HepG2 (cell line): Measurements from ENCODE around the gene SPRYD4. TPM values are rescaled to one million over a fixed set of nuclear protein-coding genes. Genes with fewer than 3 reads are reported as not detected.
A peak's percentile ranks its signal among the peaks of the same experiment; 100 is the strongest.

Experiments used
- CSRNP2 ChIP-seq: sonication (generic); formaldehyde crosslinking; conservative IDR thresholded peaks from 2 replicates; pipeline ENCODE4 v1.8.0; 2022; ENCODE audit warnings: low read depth, missing genetic modification reagents
- EHMT2 ChIP-seq: fragments of 200-600 bp; sonication (generic); IDR thresholded peaks from 2 replicates; pipeline ENCODE4 v1.7.0; 2017; ENCODE audit warnings: antibody characterized with exemption, low read depth, low read length, borderline replicate concordance
- ELF1 ChIP-seq: sonication (generic); formaldehyde crosslinking; IDR thresholded peaks from 2 replicates; pipeline ENCODE4 v1.4.0; 2020; ENCODE audit warnings: missing genetic modification reagents
- HCFC1 ChIP-seq: fragments of 150-350 bp; IDR thresholded peaks from 2 replicates; pipeline ENCODE4 v1.6.1; 2014; ENCODE audit warnings: low read depth, low read length
- MEIS1 ChIP-seq: sonication (generic); formaldehyde crosslinking; IDR thresholded peaks from 2 replicates; pipeline ENCODE4 v1.9.0; 2021; ENCODE audit warnings: mild to moderate bottlenecking, missing genetic modification reagents, moderate library complexity, borderline replicate concordance
- NFYB ChIP-seq: sonication (generic); formaldehyde crosslinking; IDR thresholded peaks from 2 replicates; pipeline ENCODE4 v1.4.0; 2020; ENCODE audit warnings: missing genetic modification reagents
- PLRG1 ChIP-seq: fragments of 450-650 bp; conservative IDR thresholded peaks from 2 replicates; pipeline ENCODE4 v1.6.1; 2016
- POLR2AphosphoS2 ChIP-seq: IDR thresholded peaks from 2 replicates; pipeline ENCODE4 v1.6.1; 2011; ENCODE audit warnings: low read depth, low read length, improper control_type of control experiment
- PRMT3 ChIP-seq: sonication (generic); formaldehyde crosslinking; IDR thresholded peaks from 2 replicates; pipeline ENCODE4 v1.8.1; 2022; ENCODE audit warnings: low read depth, mild to moderate bottlenecking, moderate library complexity, missing genetic modification reagents, borderline replicate concordance
- SMAD9 ChIP-seq: sonication (generic); formaldehyde crosslinking; IDR thresholded peaks from 2 replicates; pipeline ENCODE4 v1.5.1; 2020; ENCODE audit warnings: mild to moderate bottlenecking, missing genetic modification reagents
- SMYD3 ChIP-seq: sonication (generic); formaldehyde crosslinking; IDR thresholded peaks from 2 replicates; pipeline ENCODE4 v1.8.1; 2023; ENCODE audit warnings: mild to moderate bottlenecking, missing genetic modification reagents
- STAT6 ChIP-seq: sonication (generic); formaldehyde crosslinking; IDR thresholded peaks from 2 replicates; pipeline ENCODE4 v1.4.0; 2020; ENCODE audit warnings: missing genetic modification reagents, mild to moderate bottlenecking, borderline replicate concordance
- ZBTB26 ChIP-seq: IDR thresholded peaks from 2 replicates; pipeline ENCODE4 v1.6.1; 2016; ENCODE audit warnings: missing compliant biosample characterization, missing genetic modification reagents, borderline replicate concordance
- ZBTB43 ChIP-seq: sonication (generic); formaldehyde crosslinking; conservative IDR thresholded peaks from 2 replicates; pipeline ENCODE4 v1.4.0; 2020; ENCODE audit warnings: missing genetic modification reagents
- ZNF329 ChIP-seq: sonication (generic); formaldehyde crosslinking; IDR thresholded peaks from 2 replicates; pipeline ENCODE4 v1.9.0; 2021; ENCODE audit warnings: low read depth, mild to moderate bottlenecking, missing genetic modification reagents
- ZNF639 ChIP-seq: conservative IDR thresholded peaks from 2 replicates; pipeline ENCODE4 v1.6.1; 2018; ENCODE audit warnings: missing genetic modification reagents
- ZNF740 ChIP-seq: sonication (generic); formaldehyde crosslinking; IDR thresholded peaks from 2 replicates; pipeline ENCODE4 v1.4.0; 2020; ENCODE audit warnings: missing genetic modification reagents
- ZNF816 ChIP-seq: sonication (generic); formaldehyde crosslinking; IDR thresholded peaks from 2 replicates; pipeline ENCODE4 v1.8.0; 2022; ENCODE audit warnings: missing genetic modification reagents, mild to moderate bottlenecking, borderline replicate concordance
- polyA plus RNA-seq, 8 experiments: library from polyadenylated mRNA; depleted of rRNA in 3 of 8; stranded (reverse) in 7 of 8; unstranded in 1 of 8; fragments of >200 nt; fragmentation: Illumina TruSeq in 4 of 8; extraction: Trizol in 4 of 8; gene quantifications; 2 replicates each; pipeline versions ENCODE4 v1.2.1 to v1.2.3, GENCODE V29; 2011 to 2016; ENCODE audit warnings: low read depth in 4 of 8, missing spikeins in 1 of 8, mixed read lengths in 1 of 8; ENCODE audit not compliant: insufficient read depth in 1 of 8
- total RNA-seq, 5 experiments: library from RNA; depleted of rRNA; stranded (reverse); fragments of >200 nt; fragmentation: Illumina TruSeq; extraction: Trizol; gene quantifications; 2 replicates each; pipeline ENCODE4 v1.2.3, GENCODE V29; 2016; ENCODE audit warnings: low read depth in 1 of 5

SPRYD4 gene
- total and polyA plus RNA-seq, 2 of the 13 experiments (the other 11 are each of a cell fraction or from before 2014, with no cell fraction given) = 3.9 to 4.5 TPM

GRCh38 chr12:56488041-56488955 lies 19.9 kb downstream of the SPRYD4 start, which contains the start of gene GLS2 (continued):
- no peak for TF ChIP-seq EHMT2
- TF ChIP-seq MEIS1 (CRISPR knock-in tag) = 0 out of 2 replicates have a peak, but pooled peaks have one; percentile 34
- peak; percentile 84; the same call in 1 of the 2 replicates for TF ChIP-seq SMAD9
- peak; percentile 90 for TF ChIP-seq NFYB (CRISPR knock-in tag)
- 0 out of 2 replicates have a peak, but pooled peaks have one; percentile 63 for TF ChIP-seq ZNF329
- no peak for TF ChIP-seq PLRG1
- TF ChIP-seq POLR2AphosphoS2 = no peak
- TF ChIP-seq STAT6 (CRISPR knock-in tag) = no peak
- no peak for TF ChIP-seq HCFC1
- peak; percentile 72; the same call in 1 of the 2 replicates for TF ChIP-seq ZNF740
- TF ChIP-seq ZNF816 (CRISPR knock-in tag) = peak; percentile 62; the same call in 1 of the 2 replicates
- TF ChIP-seq ZBTB26 (CRISPR knock-in tag) = no peak
- TF ChIP-seq ELF1 (CRISPR knock-in tag) = peak; percentile 42; the same call in 1 of the 2 replicates
- TF ChIP-seq CSRNP2 (CRISPR knock-in tag) = 0 out of 2 replicates have a peak, but pooled peaks have one; percentile 49
- TF ChIP-seq ZBTB43 (CRISPR knock-in tag) = peak; percentile 86
- no peak; the same call in 1 of the 2 replicates for TF ChIP-seq PRMT3
- no peak; the same call in 1 of the 2 replicates for TF ChIP-seq ZNF639
- no peak for TF ChIP-seq SMYD3 (CRISPR knock-in tag)
